Mucosa of descending colon (tissue), 3 donors: ENCODE measurements around the gene CMTM8. TPM values are rescaled to one million over a fixed set of nuclear protein-coding genes. Genes with fewer than 3 reads are reported as not detected.

ENCODE experiments used
- ATAC-seq: fragments of 200-7000 bp; cut with Tn5 transposase; one replicate; pipeline ENCODE4 v1.9.1; 2020; ENCODE audit warnings: mild to moderate bottlenecking, moderate library complexity
- DNase-seq, 3 donors: peaks; one replicate each; pipeline ENCODE4 v3.0.0-alpha.2; 2020
- H3K36me3 ChIP-seq: fragments of 200-600 bp; one replicate; pipeline ENCODE4 v1.8.0; 2021; ENCODE audit warnings: low read depth, mild to moderate bottlenecking
- H3K4me1 ChIP-seq: fragments of 200-600 bp; one replicate; pipeline ENCODE4 v1.8.0; 2021; ENCODE audit warnings: low read depth, mild to moderate bottlenecking
- H3K4me3 ChIP-seq: fragments of 200-600 bp; one replicate; pipeline ENCODE4 v1.8.0; 2021; ENCODE audit warnings: mild to moderate bottlenecking
- H3K9me3 ChIP-seq: fragments of 200-600 bp; one replicate; pipeline ENCODE4 v1.8.0; 2021; ENCODE audit warnings: mild to moderate bottlenecking
- intact Hi-C, 2 donors: fragments of 100-400 bp; cut with DNase I in 1 of 2; cut with micrococcal nuclease in 1 of 2; formaldehyde crosslinking; loops; one replicate each; pipeline versions ENCODE4 v1.11.0 to v1.11.1; 2022; cut with DNase I, micrococcal nuclease
- total RNA-seq, 3 donors: library from RNA; stranded (reverse); fragmentation: NEBNext Ultra II Directional in 2 of 3; extraction: Animal tissue kit (Norgen Biotek cat#: 25700) in 2 of 3; gene quantifications; one replicate each; pipeline versions ENCODE4 v1.2.1 to v1.2.4, GENCODE V29; 2021 to 2023
- TF ChIP-seq, protein P1 (sequence below): fragments of 200-600 bp; IDR thresholded peaks from one replicate; pipeline ENCODE4 v1.8.0; 2022; ENCODE audit warnings: antibody characterized with exemption, mild to moderate bottlenecking
- donor health status: DM: no; HTN: no; CAD: no; lungs with moderate emphysema.
- donor health status: DM: no; HTN: no; CAD: no.
- donor health status: DM: no; HTN: yes; CAD: no.

CMTM8 gene
- total RNA-seq, 3 donors from 2014 or later = 3.5 to 10.5 (median 8.4) TPM

DNA sequence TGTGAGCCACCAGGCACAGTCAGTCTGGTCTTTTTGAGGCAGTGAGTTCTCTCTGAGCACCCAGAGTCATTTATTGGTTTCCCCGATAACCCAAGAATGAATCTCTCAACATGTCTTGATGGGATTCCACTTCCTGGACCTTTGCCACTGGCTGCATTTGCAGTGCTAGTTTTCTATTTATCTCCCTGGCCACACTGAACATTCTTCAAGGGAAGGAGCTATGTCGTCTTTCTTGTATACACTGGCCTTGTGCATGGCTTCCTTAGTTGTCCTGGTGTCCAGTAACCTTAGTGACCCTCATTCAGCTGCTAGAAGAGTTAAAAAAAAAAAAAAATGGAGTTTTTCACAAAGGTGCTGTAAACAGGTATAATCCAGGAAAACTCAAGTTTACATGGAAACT lies 88.3 kb downstream of the CMTM8 start:
- Histone ChIP-seq H3K36me3 (no peaks in the 10 kb centered on the region), H3K9me3 (no peaks in the 10 kb centered on the region), H3K4me3 (no peak overlapping the region), H3K4me1 (no peaks in the 10 kb centered on the region)
- ATAC-seq = no peak
- intact Hi-C loops = no loop called here
- no peak for DNase-seq
- TF ChIP-seq, protein P1, sequence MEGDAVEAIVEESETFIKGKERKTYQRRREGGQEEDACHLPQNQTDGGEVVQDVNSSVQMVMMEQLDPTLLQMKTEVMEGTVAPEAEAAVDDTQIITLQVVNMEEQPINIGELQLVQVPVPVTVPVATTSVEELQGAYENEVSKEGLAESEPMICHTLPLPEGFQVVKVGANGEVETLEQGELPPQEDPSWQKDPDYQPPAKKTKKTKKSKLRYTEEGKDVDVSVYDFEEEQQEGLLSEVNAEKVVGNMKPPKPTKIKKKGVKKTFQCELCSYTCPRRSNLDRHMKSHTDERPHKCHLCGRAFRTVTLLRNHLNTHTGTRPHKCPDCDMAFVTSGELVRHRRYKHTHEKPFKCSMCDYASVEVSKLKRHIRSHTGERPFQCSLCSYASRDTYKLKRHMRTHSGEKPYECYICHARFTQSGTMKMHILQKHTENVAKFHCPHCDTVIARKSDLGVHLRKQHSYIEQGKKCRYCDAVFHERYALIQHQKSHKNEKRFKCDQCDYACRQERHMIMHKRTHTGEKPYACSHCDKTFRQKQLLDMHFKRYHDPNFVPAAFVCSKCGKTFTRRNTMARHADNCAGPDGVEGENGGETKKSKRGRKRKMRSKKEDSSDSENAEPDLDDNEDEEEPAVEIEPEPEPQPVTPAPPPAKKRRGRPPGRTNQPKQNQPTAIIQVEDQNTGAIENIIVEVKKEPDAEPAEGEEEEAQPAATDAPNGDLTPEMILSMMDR = no peak

- H3K4me3 ChIP-seq = no peak overlapping the region
- intact Hi-C loops = no loop called here
- no peaks in the 10 kb centered on the region for H3K9me3 ChIP-seq
- DNase-seq (no peak), ATAC-seq (peak; percentile 44)
- TF ChIP-seq, protein P1 = no peak
- no peaks in the 10 kb centered on the region for H3K36me3 ChIP-seq
- no peaks in the 10 kb centered on the region for H3K4me1 ChIP-seq
Observed at GRCh38 chr3:32334675-32335074, 96.2 kb downstream of the CMTM8 start.

- Histone ChIP-seq H3K36me3 (no peaks in the 10 kb centered on the region), H3K4me3 (no peak overlapping the region), H3K4me1 (no peaks in the 10 kb centered on the region), H3K9me3 (no peaks in the 10 kb centered on the region)
- ATAC-seq (peak; percentile 25), DNase-seq (no peak)
- TF ChIP-seq, protein P1 = no peak
- intact Hi-C loops = no loop called here
Observed at GRCh38 chr3:32335365-32336112, 97.1 kb downstream of the CMTM8 start.

- TF ChIP-seq, protein P1 = no peak
- intact Hi-C loops = no loop called here
- ATAC-seq = no peak
- Histone ChIP-seq H3K4me3 (no peak overlapping the region), H3K9me3 (no peaks in the 10 kb centered on the region), H3K4me1 (no peaks in the 10 kb centered on the region), H3K36me3 (no peaks in the 10 kb centered on the region)
- no peak for DNase-seq
Observed at GRCh38 chr3:32336113-32336498, 97.6 kb downstream of the CMTM8 start.

DNA sequence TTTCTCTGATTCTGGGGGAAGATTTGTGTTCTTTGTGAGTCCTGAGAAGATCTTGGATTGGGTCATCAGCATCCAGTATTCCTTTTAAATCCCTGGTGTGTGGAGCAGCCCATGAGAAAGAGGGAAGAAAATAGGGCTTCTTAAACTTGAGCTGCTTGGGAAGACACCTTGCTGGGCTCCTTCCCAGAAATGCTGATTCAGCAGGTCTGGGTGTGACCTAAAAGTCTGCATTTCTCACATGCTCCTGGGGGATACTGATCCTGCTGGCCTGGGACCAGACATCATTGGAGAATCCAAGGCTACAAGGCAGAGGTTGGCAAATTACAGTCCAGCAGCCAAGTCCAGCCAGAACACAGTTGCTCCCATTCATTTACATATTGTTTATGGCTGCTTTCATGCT lies 99.0 kb downstream of the CMTM8 start:
- TF ChIP-seq, protein P1 = no peak
- no peak for DNase-seq
- Histone ChIP-seq H3K9me3 (no peaks in the 10 kb centered on the region), H3K4me1 (no peaks in the 10 kb centered on the region), H3K4me3 (no peak overlapping the region), H3K36me3 (no peaks in the 10 kb centered on the region)
- intact Hi-C loops = no loop called here
- ATAC-seq = no peak
